Right lobe of liver (tissue), 4 donors: ENCODE data around the gene CHN2.

Source experiments
- CTCF ChIP-seq, 4 donors: fragments of 200-600 bp in 3 of 4; fragments of 450-650 bp in 1 of 4; IDR thresholded peaks; one replicate each; pipeline versions ENCODE4 v1.5.1 to v1.8.0; 2016 to 2022; ENCODE audit warnings: antibody characterized with exemption in 4 of 4, mild to moderate bottlenecking in 2 of 4
- POLR2A ChIP-seq: fragments of 450-650 bp; IDR thresholded peaks from one replicate; pipeline ENCODE4 v1.6.1; 2017; ENCODE audit warnings: antibody characterized with exemption, mild to moderate bottlenecking
- donor health status: DM: no; HTN: no; CAD: no.
- donor health status: DM: no; HTN: no; CAD: no.
- donor health status: DM: no; HTN: yes; CAD: no.

- no peak for TF ChIP-seq CTCF (IDR thresholded peaks at IDR 0.05)
- no peak for TF ChIP-seq POLR2A
Observed at GRCh38 chr7:29196971-29197595, 2.5 kb downstream of the CHN2 start.
